CD4-positive, alpha-beta T cell treated with Interleukin-4 for 1 hour (primary cell): ENCODE measurements around the gene PON2.

Source experiments
- DNase-seq, 2 donors: peaks; one replicate each; pipeline ENCODE4 v3.0.0-alpha.2; 2020 to 2022

The PON2 gene

DNA sequence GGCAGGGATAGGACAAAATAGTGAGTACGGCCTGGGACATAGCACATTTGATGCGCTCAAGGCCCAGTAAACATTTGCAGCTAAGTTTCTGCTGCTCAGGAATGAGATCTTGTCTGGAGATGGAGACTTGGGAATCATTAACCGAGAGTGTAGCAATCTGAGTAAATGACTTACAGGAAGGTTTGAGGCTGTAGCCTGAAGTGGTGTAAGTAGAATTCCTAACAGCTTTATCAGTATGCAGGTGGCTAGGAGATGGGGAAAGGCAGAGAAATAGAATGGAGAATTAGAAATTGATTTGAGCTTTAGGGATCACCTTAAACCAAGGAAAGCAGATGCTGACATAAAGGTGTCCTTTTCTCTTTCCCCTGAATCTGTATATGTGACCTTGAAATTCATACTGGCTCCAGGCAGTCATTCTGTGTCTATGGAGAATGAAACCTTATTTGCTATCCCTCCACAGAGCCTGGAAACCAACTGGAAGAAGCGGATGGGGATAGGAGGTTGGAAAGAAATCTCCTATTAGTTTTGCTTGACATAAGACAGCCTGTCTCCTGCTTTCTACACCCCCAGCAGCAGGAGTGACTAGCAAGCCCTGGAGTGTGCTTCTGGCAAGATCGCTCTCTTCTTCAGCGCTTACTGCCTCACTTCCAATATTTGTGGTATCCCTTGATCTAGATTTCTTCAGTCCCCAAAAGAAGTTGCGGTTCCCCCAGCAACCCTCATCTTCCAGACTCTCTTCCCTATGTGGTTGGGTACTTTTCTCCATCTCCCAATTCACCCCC lies 6.4 kb upstream of the PON2 start:
- DNase-seq, result no peak

DNA sequence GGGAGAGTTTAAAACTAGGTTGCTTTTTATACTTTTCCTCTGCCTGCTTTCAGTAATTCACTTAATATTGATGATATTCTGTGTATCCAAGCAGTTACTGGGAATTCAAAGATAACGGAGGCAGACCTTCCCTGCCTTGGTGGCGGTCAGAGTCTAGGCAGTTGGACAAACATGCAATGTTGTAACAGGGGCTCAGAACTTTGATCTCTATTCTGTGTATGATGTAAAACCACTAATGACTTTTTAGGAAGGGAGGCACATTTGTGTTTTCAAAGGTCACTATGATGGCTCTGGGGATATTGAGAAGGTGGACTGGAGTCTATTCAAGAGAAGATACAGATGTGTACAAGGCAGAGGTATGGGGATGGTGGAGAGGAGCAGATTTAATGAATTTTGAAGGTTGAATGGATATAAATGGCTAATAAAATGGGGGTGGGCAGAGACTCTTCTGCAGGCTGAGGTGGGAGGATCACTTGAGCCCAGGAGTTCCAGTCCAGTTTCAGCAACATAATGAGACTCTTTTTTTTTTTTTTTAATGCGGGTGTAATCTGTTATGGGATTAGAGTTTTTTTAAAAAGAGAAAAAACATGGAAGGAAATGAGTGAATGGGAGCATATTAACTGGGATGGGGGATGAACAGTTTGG lies 5.7 kb upstream of the PON2 start:
- DNase-seq, result no peak

DNA sequence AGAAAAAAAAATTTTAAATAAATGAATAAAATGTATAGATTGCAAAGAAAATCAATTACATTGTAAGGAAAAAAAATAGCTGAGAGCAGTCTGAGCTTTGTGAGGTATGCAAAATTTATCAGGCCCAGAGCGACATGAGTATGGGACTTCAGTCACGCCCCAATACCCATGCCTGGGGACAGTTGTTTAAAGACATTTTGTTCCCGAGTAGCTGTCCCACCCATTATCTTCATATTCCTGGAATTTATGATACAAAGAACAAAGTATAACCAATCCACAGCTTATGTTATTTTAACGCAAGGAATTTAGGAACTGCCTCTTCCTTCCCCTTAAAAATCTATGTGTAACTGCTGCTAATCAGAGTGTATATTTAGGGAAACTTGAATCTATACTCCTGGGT lies 1.6 kb upstream of the PON2 start:
- no peak for DNase-seq

- DNase-seq, result peak in 1 of 2 donors; percentile 5
These were observed 573 bp upstream of the PON2 start for GRCh38 chr7:95435422-95435780.

DNA sequence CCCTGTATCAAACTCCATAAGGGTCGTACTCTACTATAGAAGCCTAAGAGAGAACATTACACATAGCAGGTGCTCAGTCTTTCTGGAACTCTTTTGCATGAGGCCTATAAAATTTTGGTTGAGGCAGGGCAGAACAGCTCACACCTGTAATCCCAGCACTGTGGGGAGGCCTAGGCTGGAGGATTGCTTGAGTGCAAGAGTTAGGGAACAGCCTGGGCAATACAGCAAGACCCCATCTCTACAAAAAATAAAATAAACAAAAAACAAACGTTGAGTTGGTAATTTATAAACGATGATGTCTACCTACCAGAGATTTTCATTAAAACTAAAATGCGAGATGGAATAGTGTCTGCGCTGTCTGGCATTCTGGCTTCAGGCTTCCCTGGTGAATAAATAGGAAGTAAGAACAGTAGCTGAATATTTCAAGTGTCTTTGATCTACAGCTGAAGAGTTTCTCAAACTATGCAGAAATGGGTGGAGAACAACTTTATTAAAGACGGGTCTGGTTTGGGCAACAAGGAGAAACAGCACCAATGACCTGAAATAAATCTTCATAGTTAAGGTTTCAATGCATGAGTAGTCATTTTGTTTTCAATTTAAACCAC lies 774 bp downstream of the PON2 start:
- DNase-seq, result no peak

- DNase-seq, result no peak
These were observed 1.7 kb downstream of the PON2 start for GRCh38 chr7:95433129-95433528.

DNA sequence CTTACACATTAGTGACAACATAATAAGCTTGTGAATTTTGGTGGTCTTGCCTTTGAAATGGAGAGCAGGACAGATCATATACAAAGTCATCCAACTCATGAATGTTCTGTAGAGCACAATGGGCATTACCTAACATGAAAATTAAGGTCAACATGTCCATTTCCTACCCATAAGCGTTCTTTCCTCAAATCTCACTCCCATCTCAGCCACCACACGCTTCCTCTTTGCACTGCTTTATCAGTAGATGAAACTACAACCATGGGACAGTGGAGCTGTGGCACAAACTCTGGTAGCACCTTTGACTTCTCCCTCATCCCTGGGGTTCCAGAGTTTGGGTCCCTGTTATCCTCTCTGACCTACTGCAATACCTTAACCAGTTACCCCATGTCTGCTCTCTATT lies 2.2 kb downstream of the PON2 start:
- DNase-seq, result no peak

GRCh38 chr7:95430864-95431263 lies 4.0 kb downstream of the PON2 start:
- DNase-seq, result no peak

GRCh38 chr7:95429241-95429990 lies 5.4 kb downstream of the PON2 start:
- no peak for DNase-seq

- DNase-seq, result no peak
These were observed 6.8 kb downstream of the PON2 start for GRCh38 chr7:95427914-95428516.

- DNase-seq, result no peak
These were observed 7.7 kb downstream of the PON2 start for GRCh38 chr7:95427166-95427565.

GRCh38 chr7:95425694-95426093 lies 9.1 kb downstream of the PON2 start:
- DNase-seq, result no peak

DNA sequence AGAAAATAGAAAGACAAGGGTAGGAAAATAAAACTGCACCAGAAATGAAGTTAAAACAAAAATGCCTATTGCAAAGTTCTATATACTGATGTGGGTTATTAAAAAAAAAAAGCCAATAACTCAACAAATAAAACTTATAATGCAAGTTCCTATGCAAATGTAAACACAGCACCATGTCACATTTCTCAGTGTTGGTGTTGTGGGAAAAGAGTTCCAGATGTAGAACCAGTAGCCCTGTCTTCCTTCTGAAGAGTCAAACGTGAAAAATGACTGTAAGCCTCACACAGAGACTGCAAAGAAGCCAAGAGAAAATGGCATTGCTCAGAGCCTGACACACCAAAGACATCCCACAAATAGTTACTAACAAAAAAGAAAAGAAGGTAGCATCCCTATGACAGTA lies 10.1 kb downstream of the PON2 start:
- DNase-seq, result no peak

DNA sequence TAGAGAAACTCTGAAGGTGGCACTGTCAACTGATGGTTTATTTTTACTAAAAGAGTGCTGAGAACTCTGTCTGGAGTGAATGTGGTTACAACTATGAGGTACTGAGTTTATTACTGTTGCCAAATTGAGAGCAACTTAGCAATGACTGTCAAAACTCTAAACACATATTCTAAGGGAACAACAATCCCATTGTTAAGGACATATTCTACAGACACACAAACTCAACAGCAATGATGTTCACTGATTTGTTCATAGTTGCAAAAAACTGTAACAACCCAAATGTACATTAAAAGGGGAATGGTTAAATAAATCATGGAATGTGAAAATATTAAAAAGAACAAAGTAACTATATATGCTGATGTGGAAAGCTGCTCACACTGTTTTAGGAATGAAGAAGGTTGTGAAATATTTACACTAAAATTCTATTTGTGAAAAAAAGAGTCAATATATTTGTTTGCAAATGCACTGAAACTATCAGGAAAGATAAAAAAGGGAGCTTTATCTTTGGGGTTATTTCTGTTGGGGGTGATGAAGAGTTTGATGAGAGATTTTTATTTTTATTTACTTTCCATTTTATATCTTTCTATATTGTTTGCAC lies 12.9 kb downstream of the PON2 start:
- DNase-seq, result no peak

DNA sequence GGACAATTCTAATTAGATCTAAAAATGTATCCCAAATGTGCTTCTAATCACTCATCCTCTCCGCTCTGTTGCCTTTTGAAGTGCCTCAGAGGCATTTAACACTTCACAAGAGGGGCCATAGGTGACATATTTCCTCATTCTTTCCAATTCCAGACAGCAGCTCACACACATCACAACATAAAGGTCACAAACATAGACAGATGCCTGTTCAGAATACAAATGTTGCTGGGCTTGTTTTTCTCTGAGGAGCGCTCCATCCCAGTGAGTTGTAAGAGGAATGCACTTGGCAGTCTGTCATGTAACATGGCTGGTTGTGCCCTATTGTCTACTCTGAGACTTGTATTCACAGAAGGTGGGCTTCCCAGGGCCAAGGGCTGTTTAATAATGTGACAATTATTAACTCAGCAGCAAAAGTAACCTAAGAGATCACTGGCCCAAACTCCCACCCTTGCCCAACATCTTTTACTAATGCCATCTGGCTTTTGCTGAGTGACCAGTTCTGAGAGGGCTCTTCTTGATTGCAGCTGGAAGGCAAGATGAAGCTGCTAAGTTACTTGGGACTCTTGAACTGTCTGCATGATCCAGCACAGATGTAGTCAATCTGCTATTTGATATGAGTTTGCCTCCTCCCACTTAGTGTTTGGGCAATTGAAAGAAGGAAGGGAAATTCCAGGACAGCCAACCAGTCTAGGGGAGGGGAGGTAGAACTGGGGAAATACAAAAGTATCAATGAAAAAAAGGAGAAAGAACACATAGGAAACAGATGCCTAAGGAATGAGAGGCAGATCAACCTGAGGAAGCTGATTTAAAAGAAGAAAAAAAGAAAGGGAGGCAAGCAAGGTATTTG lies 13.6 kb downstream of the PON2 start:
- DNase-seq, result no peak

GRCh38 chr7:95412075-95412474 lies 22.8 kb downstream of the PON2 start:
- DNase-seq, result no peak

- no peak for DNase-seq
These were observed 23.2 kb downstream of the PON2 start for GRCh38 chr7:95411666-95412065.

GRCh38 chr7:95411036-95411435 lies 23.8 kb downstream of the PON2 start:
- no peak for DNase-seq

- DNase-seq, result no peak
These were observed 27.1 kb downstream of the PON2 start for GRCh38 chr7:95407751-95408150.

GRCh38 chr7:95405800-95406199 lies 29.0 kb downstream of the PON2 start:
- no peak for DNase-seq

- DNase-seq, result no peak
These were observed 29.6 kb downstream of the PON2 start for GRCh38 chr7:95405208-95405607.
